ENCODE results near the gene PMM1. TPM values are rescaled to one million over a fixed set of nuclear protein-coding genes. Genes with fewer than 3 reads are reported as not detected.

The PMM1 gene
- total and polyA plus RNA-seq, 2 donors (not counting 3 experiments of a cell fraction or from before 2014, with no cell fraction given), result 14.6 to 31.7 TPM

GRCh38 chr22:41612603-41613306, 23.1 kb upstream of the PMM1 start:
- Histone ChIP-seq H3K4me1 (ENCODE audit: control insufficient read depth, extremely low read depth, insufficient read depth, low read length) (no peaks in the 10 kb centered on the region), H3K9ac (replicated peaks; ENCODE audit: extremely low read depth, insufficient read depth, low read length) (no peak overlapping the region), H2AFZ (ENCODE audit: low read depth, low read length) (no peak overlapping the region), H3K9me3 (replicated peaks; ENCODE audit: control insufficient read depth, insufficient read depth, low read length) (no peaks in the 10 kb centered on the region), H3K79me2 (ENCODE audit: control insufficient read depth, insufficient read depth, low read length) (peaks cover 41% of the 10 kb centered on the region), H3K27ac (ENCODE audit: insufficient read depth, low read depth, low read length) (no peak overlapping the region), H4K20me1 (replicated peaks; ENCODE audit: control insufficient read depth, extremely low read depth, insufficient read depth, low read length) (no peaks in the 10 kb centered on the region), H3K4me2 (ENCODE audit: insufficient read depth, low read length) (no peak overlapping the region), H3K36me3 (ENCODE audit: control insufficient read depth in 2 of 2, extremely low read depth in 1 of 2, insufficient read depth in 2 of 2, low read length in 2 of 2) (no peaks in the 10 kb centered on the region), H3K9me1 (replicated peaks; ENCODE audit: control insufficient read depth, extremely low read depth, insufficient read depth, low read length) (no peaks in the 10 kb centered on the region), H3K27me3 (ENCODE audit: control insufficient read depth in 2 of 2, insufficient read depth in 2 of 2, low read length in 2 of 2) (no peaks in the 10 kb centered on the region), H3K4me3 (replicated peaks in 1 of 3; ENCODE audit: insufficient read depth in 1 of 3, low read depth in 1 of 3, low read length in 3 of 3) (no peak overlapping the region)
- no peak for TF ChIP-seq JUN (IDR thresholded peaks at IDR 0.05; ENCODE audit: borderline replicate concordance, insufficient read depth, insufficient read length, low read depth)
- TF ChIP-seq POLR2A (IDR thresholded peaks at IDR 0.05; ENCODE audit: low read depth, low read length), result no peak
- TF ChIP-seq EZH2 (IDR thresholded peaks at IDR 0.05; ENCODE audit: borderline replicate concordance, low read depth, low read length, severe bottlenecking), result no peak
- TF ChIP-seq, protein P1, sequence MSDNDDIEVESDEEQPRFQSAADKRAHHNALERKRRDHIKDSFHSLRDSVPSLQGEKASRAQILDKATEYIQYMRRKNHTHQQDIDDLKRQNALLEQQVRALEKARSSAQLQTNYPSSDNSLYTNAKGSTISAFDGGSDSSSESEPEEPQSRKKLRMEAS (IDR thresholded peaks at IDR 0.05; ENCODE audit: insufficient read depth, insufficient read length), result no peak
- no peak for TF ChIP-seq FOS (IDR thresholded peaks at IDR 0.05; ENCODE audit: borderline replicate concordance, insufficient read depth, low read length)
- CTCF ChIA-PET, result interaction anchor here (1.5 kb wide), 1 partner anchor 16 kb away, joined by 3 read pairs; no protein-coding TSS in a partner anchor
- dilution Hi-C loops (cut with MboI; ENCODE audit: extremely low pct_ligation_motif_present, low sequenced_read_pairs), result no loop called here
- FAIRE-seq, result no peak
- no peak for DNase-seq (ENCODE audit: low read depth, low spot score)
- BruUV-seq (replicated peaks), result no TSS peak
- intact Hi-C loops (cut with micrococcal nuclease), result no loop called here
- POLR2A ChIA-PET, result interaction anchor here (0.7 kb wide), 1 partner anchor 23 kb away, joined by 4 read pairs; the partner anchor contains the start of gene PMM1

DNA sequence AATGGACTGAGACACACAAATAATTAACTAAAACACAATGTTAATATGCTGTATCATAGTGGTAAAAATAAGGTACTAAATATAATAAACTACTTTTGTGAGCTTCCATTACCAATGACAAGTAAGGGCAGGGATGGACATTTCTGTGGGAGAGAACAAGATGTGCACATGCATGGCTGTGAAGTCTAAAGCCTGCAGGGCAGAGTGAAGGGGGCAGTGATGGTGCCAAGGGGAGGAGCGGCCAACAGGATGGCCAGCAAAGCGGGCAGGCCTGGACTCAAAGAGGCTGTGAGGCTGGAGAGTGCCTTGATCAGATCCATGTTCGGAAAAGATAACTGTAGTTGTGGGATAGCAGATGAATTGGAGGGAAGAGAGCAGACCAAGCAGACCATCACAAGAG, 18.7 kb upstream of the PMM1 start:
- H3K36me3 ChIP-seq (ENCODE audit: control insufficient read depth in 2 of 2, extremely low read depth in 1 of 2, insufficient read depth in 2 of 2, low read length in 2 of 2), result peaks cover 8% of the 10 kb centered on the region in 2 experiments
- H3K9me3 ChIP-seq (replicated peaks; ENCODE audit: control insufficient read depth, insufficient read depth, low read length), result no peaks in the 10 kb centered on the region
- H3K4me1 ChIP-seq (ENCODE audit: control insufficient read depth, extremely low read depth, insufficient read depth, low read length), result no peaks in the 10 kb centered on the region
- no peak overlapping the region for H3K9ac ChIP-seq (replicated peaks; ENCODE audit: extremely low read depth, insufficient read depth, low read length)
- no peak overlapping the region for H2AFZ ChIP-seq (ENCODE audit: low read depth, low read length)
- no TSS peak for BruUV-seq (replicated peaks)
- H3K4me2 ChIP-seq (ENCODE audit: insufficient read depth, low read length), result no peak overlapping the region
- ChIA-PET CTCF (no interaction called here), POLR2A (no interaction called here)
- DNase-seq (ENCODE audit: low read depth, low spot score), result no peak
- intact Hi-C loops (cut with micrococcal nuclease), result no loop called here
- no peak for FAIRE-seq
- H3K9me1 ChIP-seq (replicated peaks; ENCODE audit: control insufficient read depth, extremely low read depth, insufficient read depth, low read length), result no peaks in the 10 kb centered on the region
- no peaks in the 10 kb centered on the region for H3K27me3 ChIP-seq (ENCODE audit: control insufficient read depth in 2 of 2, insufficient read depth in 2 of 2, low read length in 2 of 2)
- H4K20me1 ChIP-seq (replicated peaks; ENCODE audit: control insufficient read depth, extremely low read depth, insufficient read depth, low read length), result no peaks in the 10 kb centered on the region
- no peak for TF ChIP-seq POLR2AphosphoS5 (IDR thresholded peaks at IDR 0.05; ENCODE audit: insufficient read depth, low read depth, low read length)
- no peak for TF ChIP-seq FOS (IDR thresholded peaks at IDR 0.05; ENCODE audit: borderline replicate concordance, insufficient read depth, low read length)
- no peak for TF ChIP-seq EZH2 (IDR thresholded peaks at IDR 0.05; ENCODE audit: borderline replicate concordance, low read depth, low read length, severe bottlenecking)
- TF ChIP-seq GATA2 (IDR thresholded peaks at IDR 0.05; ENCODE audit: insufficient read depth, insufficient read length, low read depth, low read length), result no peak
- TF ChIP-seq POLR2A (IDR thresholded peaks at IDR 0.05; ENCODE audit: low read depth, low read length), result no peak
- TF ChIP-seq JUN (IDR thresholded peaks at IDR 0.05; ENCODE audit: borderline replicate concordance, insufficient read depth, insufficient read length, low read depth), result no peak
- TF ChIP-seq, protein P1 (IDR thresholded peaks at IDR 0.05; ENCODE audit: insufficient read depth, insufficient read length), result no peak
- peaks cover 13% of the 10 kb centered on the region for H3K79me2 ChIP-seq (ENCODE audit: control insufficient read depth, insufficient read depth, low read length)
- H3K27ac ChIP-seq (ENCODE audit: insufficient read depth, low read depth, low read length), result no peak overlapping the region
- dilution Hi-C loops (cut with MboI; ENCODE audit: extremely low pct_ligation_motif_present, low sequenced_read_pairs), result no loop called here
- no peak overlapping the region for H3K4me3 ChIP-seq (replicated peaks in 1 of 3; ENCODE audit: insufficient read depth in 1 of 3, low read depth in 1 of 3, low read length in 3 of 3)

Data from endothelial cell of umbilical vein (primary cell).